HG03469 (cell line): Measurements from ENCODE around the gene ZBTB38.
A peak's percentile ranks its signal among the peaks of the same experiment; 100 is the strongest.

Source experiments
- ATAC-seq: cut with Tn5 transposase; IDR thresholded peaks from one replicate; pipeline ENCODE4 v1.9.1; 2021; ENCODE audit warnings: mild to moderate bottlenecking, moderate library complexity, moderate number of reproducible peaks; ENCODE audit not compliant: unreplicated experiment

The ZBTB38 gene

GRCh38 chr3:141362736-141363135 lies 5.6 kb upstream of the ZBTB38 start:
- no peak for ATAC-seq

GRCh38 chr3:141365201-141365600 lies 3.1 kb upstream of the ZBTB38 start:
- no peak for ATAC-seq

DNA sequence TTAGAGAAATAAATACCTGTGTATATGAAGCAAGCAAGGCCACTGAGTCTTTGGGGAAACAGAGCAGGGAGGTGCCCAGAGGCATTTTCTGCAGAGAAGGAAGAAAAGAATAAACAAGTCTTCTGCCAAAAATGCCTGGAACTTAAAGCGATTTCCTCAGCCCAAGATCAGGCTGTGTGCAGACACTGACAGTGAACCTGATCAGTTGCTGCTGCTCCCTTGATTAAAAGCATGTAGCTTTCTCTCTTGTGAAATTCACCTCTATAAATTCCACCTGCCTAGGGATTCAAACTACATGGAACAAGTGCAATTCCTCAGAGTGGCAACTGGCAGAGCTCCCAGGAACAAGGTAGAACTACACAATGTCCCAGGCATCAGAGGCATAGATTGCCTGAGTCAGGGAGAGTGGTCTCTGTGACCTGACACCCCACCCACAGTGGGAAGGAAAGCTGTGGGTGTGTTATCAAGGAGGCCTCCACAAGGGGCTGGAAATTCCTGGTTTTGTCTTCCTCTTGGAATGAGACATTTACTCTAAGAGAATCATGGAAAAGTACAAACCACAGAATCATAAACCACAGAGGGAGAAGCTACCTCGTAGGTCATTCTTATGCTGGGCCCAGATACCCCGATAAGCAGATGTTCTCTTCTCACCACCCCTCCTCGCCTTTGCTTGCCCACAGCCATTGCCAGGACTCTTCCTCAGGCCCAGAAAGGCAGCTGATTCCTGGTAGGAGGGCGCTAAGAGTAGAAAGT lies 1.8 kb upstream of the ZBTB38 start:
- ATAC-seq = no peak

DNA sequence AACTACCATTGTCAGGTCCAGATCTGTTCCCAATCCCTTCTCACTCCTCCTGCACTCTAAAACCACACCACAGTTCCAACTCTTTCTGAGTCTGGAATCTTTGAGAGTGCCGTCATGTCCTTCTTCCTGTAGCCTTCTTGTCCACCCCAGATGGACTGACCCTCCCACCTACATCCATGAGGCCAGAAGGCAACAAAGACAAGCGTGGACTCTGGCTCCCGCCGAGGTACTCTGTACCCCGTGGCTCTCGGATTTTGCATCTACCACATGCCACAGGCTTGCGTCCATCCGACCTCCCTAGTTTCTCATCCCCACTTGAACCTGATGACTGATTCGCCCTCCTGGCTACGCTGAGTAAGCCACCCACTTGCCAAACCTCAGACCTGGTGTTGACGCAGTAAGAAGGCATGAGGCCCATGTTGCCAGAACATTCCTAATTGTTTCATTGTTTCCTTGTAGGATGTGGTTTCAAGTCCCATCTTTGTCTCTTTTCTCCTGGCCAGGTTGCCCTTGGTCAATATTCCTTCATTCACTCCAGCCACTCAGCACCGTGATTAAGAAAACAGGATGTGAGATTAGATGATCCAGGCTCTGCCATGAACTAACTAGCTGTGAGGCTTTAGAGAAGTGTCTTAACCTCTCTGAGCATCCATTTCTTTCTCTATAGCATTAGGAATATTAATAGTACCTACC lies 1.1 kb upstream of the ZBTB38 start:
- ATAC-seq = no peak

GRCh38 chr3:141368925-141369794 lies 856 bp downstream of the ZBTB38 start:
- no peak for ATAC-seq

GRCh38 chr3:141370065-141370533 lies 1.8 kb downstream of the ZBTB38 start:
- ATAC-seq = peak; percentile 80

DNA sequence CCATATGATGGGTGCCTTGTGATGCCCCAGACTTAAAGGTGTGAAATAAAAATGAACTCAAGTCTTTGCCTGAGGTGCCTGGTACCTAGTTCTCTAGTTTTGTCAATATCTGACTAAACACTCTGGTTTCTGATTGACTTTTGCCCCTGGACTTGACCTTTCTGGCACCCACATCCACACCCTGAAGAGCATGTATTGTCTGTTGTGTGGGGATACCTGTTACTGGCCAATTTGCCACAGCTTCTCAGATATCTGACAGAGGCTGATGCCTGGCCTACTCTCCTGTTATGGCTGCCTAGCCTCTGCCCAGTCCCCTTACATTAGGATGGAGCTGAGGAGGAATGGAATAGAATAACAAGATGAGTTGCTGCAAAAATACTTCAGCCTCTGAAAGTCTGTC lies 3.6 kb downstream of the ZBTB38 start:
- no peak for ATAC-seq

GRCh38 chr3:141372656-141373055 lies 4.4 kb downstream of the ZBTB38 start:
- ATAC-seq = no peak

DNA sequence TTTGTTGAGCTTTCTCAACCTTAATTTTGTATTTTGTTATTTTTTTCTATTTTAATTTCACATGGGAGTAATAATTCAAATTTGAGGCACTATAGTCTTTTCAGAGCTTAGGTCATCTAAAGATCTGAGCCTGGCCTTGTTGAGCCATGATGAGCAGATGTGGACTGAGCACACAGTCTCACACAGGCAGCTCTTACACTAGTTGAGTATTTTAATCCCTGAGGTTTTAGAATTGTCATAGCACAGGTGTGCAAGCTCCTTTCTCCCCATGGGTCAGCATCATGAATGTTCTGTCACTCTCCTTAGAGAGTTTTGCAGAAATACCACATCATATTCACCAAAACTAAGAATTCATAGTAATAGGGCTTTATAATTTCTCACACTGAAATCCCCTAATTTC lies 4.9 kb downstream of the ZBTB38 start:
- no peak for ATAC-seq

- no peak for ATAC-seq
Observed at GRCh38 chr3:141373768-141374526, 5.6 kb downstream of the ZBTB38 start.

DNA sequence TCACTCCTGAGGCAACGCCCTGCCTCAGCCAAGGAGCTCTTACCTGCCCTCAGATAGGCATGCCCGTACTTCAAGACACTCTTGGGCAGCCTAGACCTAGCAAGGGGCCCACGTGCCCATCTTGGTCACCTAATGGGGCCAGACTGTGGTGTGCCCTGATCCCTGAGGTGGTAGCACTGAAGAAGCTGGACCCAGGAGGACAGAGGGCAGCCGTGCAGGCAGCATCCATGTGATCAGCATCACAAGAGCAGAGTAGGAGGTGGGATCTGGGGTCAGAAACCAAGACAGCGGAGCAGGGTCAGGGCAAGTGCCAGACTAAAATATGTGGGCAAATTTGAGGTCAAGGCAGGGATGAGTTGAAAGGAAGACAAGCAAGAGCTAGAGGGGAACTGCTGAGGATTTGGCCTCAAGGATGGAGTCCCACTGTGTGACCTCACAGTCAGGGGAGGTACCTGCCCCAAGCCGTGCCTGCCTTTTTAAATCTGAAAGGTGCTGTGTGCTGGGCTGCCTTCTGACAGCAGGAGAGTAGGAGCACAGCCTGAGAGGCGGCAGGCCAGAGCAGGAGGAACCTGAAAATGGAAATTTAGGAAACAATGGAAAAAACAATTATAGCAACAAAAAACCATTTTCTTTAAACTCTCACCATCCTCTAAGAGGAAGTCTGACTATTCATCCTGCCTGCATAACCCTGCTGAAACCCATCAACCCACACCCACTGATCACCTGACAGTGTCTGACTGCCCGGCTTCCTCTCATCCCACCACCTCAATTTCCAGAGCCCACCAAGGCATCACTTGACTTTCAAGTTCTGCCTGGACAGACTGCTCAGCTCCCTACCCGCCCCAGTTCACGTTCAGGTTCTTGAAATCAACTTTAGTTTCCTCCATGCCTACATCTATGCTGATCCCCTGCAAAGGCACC lies 7.3 kb downstream of the ZBTB38 start:
- no peak for ATAC-seq

GRCh38 chr3:141377377-141377776 lies 9.1 kb downstream of the ZBTB38 start:
- no peak for ATAC-seq

DNA sequence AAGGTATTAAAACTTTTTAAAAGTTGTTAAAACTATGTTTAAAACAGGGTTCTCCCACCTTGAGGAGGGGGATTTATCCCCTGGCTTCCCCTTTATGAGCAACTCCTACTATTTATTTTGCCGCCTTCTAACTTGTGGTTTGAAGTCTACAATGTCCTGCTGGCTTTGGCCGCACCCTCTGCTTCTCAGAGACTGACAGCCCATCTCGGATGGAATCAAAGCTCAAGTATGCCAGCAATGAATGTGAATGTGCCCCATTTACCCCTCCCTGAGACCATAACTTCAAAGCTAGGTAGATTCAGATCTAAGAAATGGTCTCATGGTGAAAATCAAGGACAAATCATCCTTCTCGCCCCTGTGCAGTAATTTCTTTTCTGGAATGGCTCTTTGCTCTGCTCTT lies 10.3 kb downstream of the ZBTB38 start:
- no peak for ATAC-seq

- peak; percentile 42 for ATAC-seq
Observed at GRCh38 chr3:141379250-141379966, 11.1 kb downstream of the ZBTB38 start.

GRCh38 chr3:141380279-141380678 lies 12.0 kb downstream of the ZBTB38 start:
- no peak for ATAC-seq

- peak; percentile 20 for ATAC-seq
Observed at GRCh38 chr3:141380987-141381386, 12.7 kb downstream of the ZBTB38 start.

DNA sequence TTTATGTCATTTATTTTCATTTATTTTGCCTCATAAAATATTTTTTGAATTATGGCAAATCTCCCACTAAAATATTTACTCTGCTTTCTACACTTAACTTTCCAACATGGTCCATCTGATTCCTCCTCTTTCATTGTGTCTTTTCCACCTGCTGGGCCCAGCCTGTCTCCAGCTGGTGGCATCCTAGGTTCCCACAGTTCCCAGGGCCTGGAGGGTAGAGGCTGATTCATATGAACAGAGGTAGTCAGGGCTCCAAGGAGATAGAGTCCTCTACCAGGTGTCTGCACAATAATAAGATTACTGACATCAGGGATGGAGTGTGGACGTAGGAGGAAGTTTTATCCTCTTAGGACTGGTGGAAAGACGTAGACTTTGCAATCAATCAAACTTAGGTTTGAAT lies 14.3 kb downstream of the ZBTB38 start:
- no peak for ATAC-seq

- no peak for ATAC-seq
Observed at GRCh38 chr3:141383555-141384129, 15.3 kb downstream of the ZBTB38 start.

GRCh38 chr3:141384157-141384556 lies 15.9 kb downstream of the ZBTB38 start:
- no peak for ATAC-seq
